HUES64 (cell line): ENCODE measurements around the gene RGL3.
"Not testable (repeated sequence)": the region's sequence is repeated elsewhere in the genome, so short reads cannot be mapped to it uniquely, and the experiment has no call there.

Experiments
- H3K27ac ChIP-seq: 2 replicates; pipeline ENCODE4 v1.7.0; 2013; ENCODE audit warnings: low read depth, low read length, inconsistent platforms
- H3K27me3 ChIP-seq: 2 replicates; pipeline ENCODE4 v1.6.1; 2013; ENCODE audit warnings: mild to moderate bottlenecking, low read length; ENCODE audit not compliant: insufficient read depth
- H3K36me3 ChIP-seq: 2 replicates; pipeline ENCODE4 v1.6.1; 2013; ENCODE audit warnings: mild to moderate bottlenecking, low read length; ENCODE audit not compliant: insufficient read depth
- H3K4me1 ChIP-seq: 2 replicates; pipeline ENCODE4 v1.6.1; 2013; ENCODE audit warnings: mild to moderate bottlenecking, low read length, moderate library complexity; ENCODE audit not compliant: insufficient read depth
- H3K4me3 ChIP-seq: 2 replicates; pipeline ENCODE4 v1.5.1; 2013; ENCODE audit warnings: mild to moderate bottlenecking, low read length, moderate library complexity
- H3K9ac ChIP-seq: 2 replicates; pipeline ENCODE4 v1.6.1; 2013; ENCODE audit warnings: mild to moderate bottlenecking, low read depth, low read length
- H3K9me3 ChIP-seq: 2 replicates; pipeline ENCODE4 v1.6.1; 2013; ENCODE audit warnings: low read depth, low read length; ENCODE audit not compliant: insufficient read depth
- WGBS: fragments of 150-250, 120-280 bp; methylation state at CpG from one replicate; pipeline ENCODE4 v1.1.7; 2013; ENCODE audit warnings: missing lambda C conversion rate; 5-methylcytosine and 5-hydroxymethylcytosine counted together

RGL3 gene

DNA sequence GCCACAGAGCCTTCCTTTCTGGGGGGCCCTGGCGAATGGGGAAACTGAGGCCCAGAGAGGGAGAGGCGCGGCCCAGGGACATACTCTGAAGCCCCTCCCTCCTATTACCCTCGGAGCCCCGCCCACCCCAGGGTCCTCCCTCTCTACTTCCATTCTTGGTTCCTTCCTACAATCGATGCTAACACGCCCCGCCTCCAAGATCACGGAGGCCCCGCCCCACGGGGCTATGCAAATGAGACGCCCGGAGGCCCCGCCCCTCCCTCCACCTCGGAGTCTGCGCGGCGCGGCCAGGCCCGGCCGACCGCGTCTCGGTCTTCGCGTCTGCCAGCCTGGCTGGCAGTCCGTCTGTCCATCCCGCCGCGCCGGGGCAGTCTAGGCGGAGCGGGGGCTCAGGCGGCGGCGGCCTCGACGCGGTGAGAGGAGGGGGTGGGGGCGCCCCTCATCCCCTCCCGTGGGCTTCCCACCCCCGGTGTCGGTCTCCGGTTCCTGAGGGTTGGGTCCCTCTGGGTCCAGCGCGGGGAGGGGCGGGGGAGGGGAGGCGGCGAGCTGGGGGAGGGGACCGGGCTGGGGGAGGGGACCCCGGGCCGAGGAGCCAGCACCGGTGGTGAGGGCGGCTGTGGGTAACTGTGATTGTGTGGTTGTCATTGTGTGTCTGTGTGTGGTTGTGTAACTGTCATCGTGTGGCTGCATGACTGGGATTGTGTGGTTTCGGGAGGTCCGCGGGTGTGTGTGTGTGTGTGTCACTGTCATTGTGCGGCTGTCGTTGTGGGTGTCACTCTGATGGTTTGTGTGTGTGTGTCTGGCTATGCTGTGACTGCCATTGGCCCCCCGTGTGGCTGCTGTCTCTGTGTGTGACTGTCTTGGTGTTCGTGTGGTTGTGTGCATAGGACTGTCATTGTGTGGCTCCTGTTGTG, 63.7 kb downstream of the RGL3 start, which contains the start of gene PLPPR2:
Gene PLPPR2, plus strand, starts transcription at position 273 of the 914 bp plus-strand sequence. CDS start 2,242 bp downstream, outside the sequence.
- no peaks in the 10 kb centered on the region for H3K9me3 ChIP-seq
- no peak within 1 kb of the TSS for H3K27ac ChIP-seq
- H3K27me3 ChIP-seq, result peaks cover 10% of the 10 kb centered on the region
- no peaks in the 10 kb centered on the region for H3K36me3 ChIP-seq
- H3K4me3 ChIP-seq, result peak within 1 kb of the TSS; percentile 51
- no peak within 1 kb of the TSS for H3K9ac ChIP-seq
- WGBS, result 8% methylated on average over 57 of the region's 62 CpGs
- no peaks in the 10 kb centered on the region for H3K4me1 ChIP-seq

GRCh38 chr19:11354102-11354501, 65.0 kb downstream of the RGL3 start:
- H3K9ac ChIP-seq, H3K27ac ChIP-seq, H3K4me1 ChIP-seq, H3K9me3 ChIP-seq, H3K27me3 ChIP-seq, H3K36me3 ChIP-seq, H3K4me3 ChIP-seq: not testable (repeated sequence)
- 92% methylated on average over 4 of the region's 4 CpGs for WGBS

DNA sequence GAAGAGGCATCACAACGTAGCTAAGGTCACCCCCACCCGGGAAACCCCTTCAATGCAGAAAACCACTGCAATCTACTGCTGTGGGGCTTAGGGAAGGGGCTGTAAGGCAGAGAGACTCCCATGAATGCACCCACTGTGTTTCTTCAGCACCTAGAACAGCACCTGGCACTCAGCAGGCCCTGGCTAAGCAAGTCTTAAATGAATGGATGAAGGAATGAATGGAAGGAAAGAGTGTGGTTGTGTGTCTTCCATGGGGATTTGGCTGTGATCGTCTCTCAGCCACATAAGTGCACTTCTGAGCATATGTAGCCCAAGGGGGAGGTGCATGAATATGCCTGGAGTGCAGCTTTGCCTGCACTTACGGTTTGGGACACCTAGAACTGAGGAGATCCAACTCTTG, 69.9 kb downstream of the RGL3 start:
- H3K27me3 ChIP-seq, result no peaks in the 10 kb centered on the region

DNA sequence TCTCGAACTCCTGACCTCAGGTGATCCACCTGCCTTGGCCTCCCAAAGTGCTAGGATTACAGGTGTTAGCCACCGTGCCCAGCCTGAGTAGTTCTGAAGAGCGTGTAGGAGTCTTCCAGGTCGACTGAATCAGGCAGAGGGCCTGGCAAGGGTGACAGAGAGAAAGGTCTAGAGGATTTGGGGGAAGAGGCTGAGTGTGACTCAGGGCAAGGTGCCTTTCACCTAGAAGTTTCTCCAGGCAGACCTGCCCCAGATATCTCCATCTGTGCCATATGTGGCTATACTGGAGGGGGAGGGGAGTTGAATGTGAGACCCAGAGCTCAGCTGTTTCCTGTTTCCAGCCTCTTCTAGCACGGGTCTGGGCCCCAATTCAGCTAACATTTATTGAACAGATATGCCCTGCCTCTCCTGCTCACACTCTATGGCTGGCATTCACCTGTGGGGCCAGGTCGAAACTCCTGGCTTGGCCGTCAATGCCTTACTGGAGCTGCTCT, 71.5 kb downstream of the RGL3 start:
- H3K4me1 ChIP-seq, result no peaks in the 10 kb centered on the region

More for the DNA sequence above, 69.9 kb downstream of the RGL3 start:
- no peaks in the 10 kb centered on the region for H3K9me3 ChIP-seq
- no peak overlapping the region for H3K4me3 ChIP-seq
- H3K27ac ChIP-seq, result no peak overlapping the region
- 93% methylated on average over 4 of the region's 4 CpGs for WGBS
- H3K9ac ChIP-seq, result no peak overlapping the region
- no peaks in the 10 kb centered on the region for H3K4me1 ChIP-seq
- no peaks in the 10 kb centered on the region for H3K36me3 ChIP-seq

GRCh38 chr19:11346104-11346940, 72.8 kb downstream of the RGL3 start, which contains the start of the genes CCDC159 and TMEM205:
CCDC159 (plus strand) TSS chr19:11346519; CDS start chr19:11346607, 88 bp downstream.
TMEM205 (minus strand) TSS chr19:11346268; CDS start chr19:11345619, 649 bp downstream.
- no peaks in the 10 kb centered on the region for H3K4me1 ChIP-seq
- H3K9ac ChIP-seq, result peak within 1 kb of the TSS; percentile 71
- H3K36me3 ChIP-seq, result 0 out of 2 replicates have a peak, but pooled peaks cover 7% of the 10 kb centered on the region
- no peaks in the 10 kb centered on the region for H3K9me3 ChIP-seq
- H3K27me3 ChIP-seq, result no peaks in the 10 kb centered on the region
- under 1% methylated on average over 47 of the region's 50 CpGs for WGBS
- H3K27ac ChIP-seq, result no peak within 1 kb of the TSS
- peak within 1 kb of the TSS; percentile 84 for H3K4me3 ChIP-seq

More for the DNA sequence above, 71.5 kb downstream of the RGL3 start:
- 0 out of 2 replicates have a peak, but pooled peaks cover 3% of the 10 kb centered on the region for H3K36me3 ChIP-seq
- H3K9ac ChIP-seq, result no peak overlapping the region
- no peak overlapping the region for H3K27ac ChIP-seq
- 86% methylated on average over 7 of the region's 7 CpGs for WGBS
- no peaks in the 10 kb centered on the region for H3K9me3 ChIP-seq
- H3K4me3 ChIP-seq, result no peak overlapping the region
- H3K27me3 ChIP-seq, result no peaks in the 10 kb centered on the region

DNA sequence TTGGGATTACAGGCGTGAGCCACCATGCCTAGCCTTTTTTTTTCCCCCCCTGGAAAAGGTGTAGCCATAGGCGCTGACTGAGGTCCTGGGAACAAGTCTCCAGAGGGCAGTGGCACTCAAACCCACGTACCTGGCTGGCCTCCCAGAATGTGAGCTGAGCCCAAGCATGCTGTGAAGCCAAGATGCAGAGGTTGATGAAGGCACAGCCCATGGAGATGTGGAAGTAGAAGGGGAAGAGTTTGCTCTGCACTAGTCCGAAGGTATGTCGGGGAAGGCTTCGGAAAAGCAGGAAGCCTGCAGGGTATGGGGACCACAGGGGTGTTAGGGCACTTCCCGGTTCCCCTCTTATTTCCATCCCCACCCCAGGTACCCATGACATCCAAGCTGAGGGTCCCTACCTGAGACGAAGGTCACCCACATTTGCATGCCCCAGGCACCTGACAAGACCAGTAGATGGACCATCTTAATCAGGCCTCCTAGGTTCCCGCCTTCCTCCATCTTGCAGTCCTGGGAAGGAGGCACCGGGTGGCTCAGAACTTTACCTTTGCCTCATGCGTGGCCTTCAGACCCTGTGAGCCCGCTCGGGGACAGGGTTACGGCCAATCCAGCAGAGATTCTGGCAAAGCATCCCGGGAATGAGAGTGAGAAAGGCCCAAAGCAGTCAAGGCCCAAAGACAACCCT, 73.9 kb downstream of the RGL3 start:
- peak overlapping the region; percentile 71 for H3K9ac ChIP-seq
- no peak overlapping the region for H3K27ac ChIP-seq
- no peaks in the 10 kb centered on the region for H3K9me3 ChIP-seq
- 0 out of 2 replicates have a peak, but pooled peaks cover 7% of the 10 kb centered on the region for H3K36me3 ChIP-seq
- peak overlapping the region; percentile 84 for H3K4me3 ChIP-seq
- WGBS, result 61% methylated on average over 14 of the region's 15 CpGs
- H3K4me1 ChIP-seq, result no peaks in the 10 kb centered on the region
- no peaks in the 10 kb centered on the region for H3K27me3 ChIP-seq
